MCF 10A (cell line): ENCODE measurements around the gene ANKRD28. TPM values are rescaled to one million over a fixed set of nuclear protein-coding genes. Genes with fewer than 3 reads are reported as not detected.
A peak's percentile ranks its signal among the peaks of the same experiment; 100 is the strongest.

Experiments
- BruUV-seq: library from RNA; stranded (reverse); fragments of 400-500 nt; replicated peaks from 2 replicates; lab custom pipeline; 2021; lab: Mats Ljungman, UMichigan
- CTCF ChIA-PET: fragments of 300-600 bp; sonication (Branson Sonifier 250); formaldehyde crosslinking; extraction: SDS; loops from one replicate; lab custom pipeline; 2021; ENCODE audit warnings: antibody characterized with exemption, inconsistent platforms; lab: Yijun Ruan, JAX
- POLR2A ChIA-PET: fragments of 300-600, 350-650 bp; sonication (Branson Sonifier 250); formaldehyde crosslinking; extraction: SDS; loops from one replicate; lab custom pipeline; 2020; ENCODE audit warnings: antibody characterized with exemption, inconsistent platforms; lab: Yijun Ruan, JAX
- DNase-seq: peaks from one replicate; pipeline ENCODE4 v3.0.0-alpha.2; 2018; ENCODE audit not compliant: unreplicated experiment
- H3K27ac Mint-ChIP-seq: one replicate; pipeline ENCODE4 v1.8.0; 2022; ENCODE audit warnings: mild to moderate bottlenecking, low read depth, mixed read lengths; ENCODE audit not compliant: unreplicated experiment
- H3K27me3 Mint-ChIP-seq: one replicate; pipeline ENCODE4 v1.8.0; 2022; ENCODE audit warnings: mixed read lengths; ENCODE audit not compliant: insufficient read depth, unreplicated experiment
- H3K36me3 Mint-ChIP-seq: one replicate; pipeline ENCODE4 v1.8.0; 2022; ENCODE audit warnings: mild to moderate bottlenecking, moderate library complexity, mixed read lengths; ENCODE audit not compliant: insufficient read depth, unreplicated experiment
- H3K4me1 Mint-ChIP-seq: one replicate; pipeline ENCODE4 v1.8.0; 2022; ENCODE audit warnings: mixed read lengths; ENCODE audit not compliant: insufficient read depth, unreplicated experiment
- H3K4me3 Mint-ChIP-seq: one replicate; pipeline ENCODE4 v1.8.0; 2022; ENCODE audit warnings: mild to moderate bottlenecking, moderate library complexity, mixed read lengths; ENCODE audit not compliant: unreplicated experiment
- H3K9me3 Mint-ChIP-seq: one replicate; pipeline ENCODE4 v1.8.0; 2022; ENCODE audit warnings: mixed read lengths; ENCODE audit not compliant: unreplicated experiment
- intact Hi-C: fragments of 100-400 bp; cut with micrococcal nuclease; formaldehyde crosslinking; loops from 2 replicates; pipeline ENCODE4 v1.14.1; 2022
- total RNA-seq: library from RNA; stranded (reverse); gene quantifications from 2 replicates; pipeline ENCODE4 v1.2.3, GENCODE V29; 2022
- TF ChIP-seq, protein P1 (sequence below): fragments of 200-600 bp; IDR thresholded peaks from one replicate; pipeline ENCODE4 v1.8.0; 2022; ENCODE audit warnings: antibody characterized with exemption, mild to moderate bottlenecking; ENCODE audit not compliant: unreplicated experiment

The ANKRD28 gene
- total RNA-seq, 1 experiment from 2014 or later: 79.0 TPM

- intact Hi-C loops: no loop called here
- no peak overlapping the region for H3K4me3 Mint-ChIP-seq
- ChIA-PET CTCF (interaction anchor here (0.5 to 1.1 kb wide), 9 partner anchors 9 to 745 kb away, joined by 3 to 5 read pairs (median 3); no protein-coding TSS in a partner anchor), POLR2A (interaction anchor here (0.8 to 3.2 kb wide), 9 partner anchors 9 to 600 kb away, joined by 3 to 24 read pairs (median 5); partner anchors contain the start of genes ANKRD28, CAPN7, DPH3 and OXNAD1)
- peak overlapping the region; percentile 81 for H3K27ac Mint-ChIP-seq
- H3K36me3 Mint-ChIP-seq: no peaks in the 10 kb centered on the region
- DNase-seq: peak; percentile 75
- BruUV-seq: no TSS peak
- H3K9me3 Mint-ChIP-seq: no peaks in the 10 kb centered on the region
- TF ChIP-seq, protein P1, sequence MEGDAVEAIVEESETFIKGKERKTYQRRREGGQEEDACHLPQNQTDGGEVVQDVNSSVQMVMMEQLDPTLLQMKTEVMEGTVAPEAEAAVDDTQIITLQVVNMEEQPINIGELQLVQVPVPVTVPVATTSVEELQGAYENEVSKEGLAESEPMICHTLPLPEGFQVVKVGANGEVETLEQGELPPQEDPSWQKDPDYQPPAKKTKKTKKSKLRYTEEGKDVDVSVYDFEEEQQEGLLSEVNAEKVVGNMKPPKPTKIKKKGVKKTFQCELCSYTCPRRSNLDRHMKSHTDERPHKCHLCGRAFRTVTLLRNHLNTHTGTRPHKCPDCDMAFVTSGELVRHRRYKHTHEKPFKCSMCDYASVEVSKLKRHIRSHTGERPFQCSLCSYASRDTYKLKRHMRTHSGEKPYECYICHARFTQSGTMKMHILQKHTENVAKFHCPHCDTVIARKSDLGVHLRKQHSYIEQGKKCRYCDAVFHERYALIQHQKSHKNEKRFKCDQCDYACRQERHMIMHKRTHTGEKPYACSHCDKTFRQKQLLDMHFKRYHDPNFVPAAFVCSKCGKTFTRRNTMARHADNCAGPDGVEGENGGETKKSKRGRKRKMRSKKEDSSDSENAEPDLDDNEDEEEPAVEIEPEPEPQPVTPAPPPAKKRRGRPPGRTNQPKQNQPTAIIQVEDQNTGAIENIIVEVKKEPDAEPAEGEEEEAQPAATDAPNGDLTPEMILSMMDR: no peak
- H3K27me3 Mint-ChIP-seq: no peaks in the 10 kb centered on the region
- H3K4me1 Mint-ChIP-seq: peaks cover 23% of the 10 kb centered on the region
Measured at GRCh38 chr3:15805756-15806266, 8.0 kb upstream of the ANKRD28 start.

- Mint-ChIP-seq H3K27ac (no peak overlapping the region), H3K4me3 (no peak overlapping the region)
Measured at GRCh38 chr3:15804553-15805095, 6.8 kb upstream of the ANKRD28 start.

DNA sequence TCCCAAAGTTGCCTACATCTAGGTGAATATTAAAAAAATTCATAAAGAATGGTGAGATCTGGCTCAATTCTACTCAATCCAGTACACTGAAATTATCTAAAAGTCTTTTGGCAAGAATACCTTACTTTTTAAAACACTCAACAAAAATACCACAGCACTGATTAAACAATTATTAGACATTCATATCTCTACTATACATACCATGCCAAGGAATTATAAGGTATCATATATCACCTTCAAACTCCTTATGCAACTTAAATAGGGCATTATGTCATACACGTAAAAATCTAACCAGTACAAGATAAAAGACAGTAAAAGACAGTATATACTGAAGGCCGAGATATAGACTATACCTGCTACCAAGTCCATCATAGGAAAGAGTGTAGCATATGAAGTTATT lies 6.1 kb upstream of the ANKRD28 start:
- intact Hi-C loops: no loop called here
- Mint-ChIP-seq H3K4me1 (peaks cover 34% of the 10 kb centered on the region), H3K27me3 (no peaks in the 10 kb centered on the region), H3K27ac (no peak overlapping the region), H3K4me3 (no peak overlapping the region), H3K36me3 (no peaks in the 10 kb centered on the region), H3K9me3 (no peaks in the 10 kb centered on the region)
- TF ChIP-seq, protein P1: no peak
- CTCF ChIA-PET: no interaction called here
- no TSS peak for BruUV-seq
- POLR2A ChIA-PET: no interaction called here
- no peak for DNase-seq

More at GRCh38 chr3:15804553-15805095, 6.8 kb upstream of the ANKRD28 start:
- no TSS peak for BruUV-seq
- peaks cover 30% of the 10 kb centered on the region for H3K4me1 Mint-ChIP-seq
- intact Hi-C loops: no loop called here
- H3K9me3 Mint-ChIP-seq: no peaks in the 10 kb centered on the region
- H3K27me3 Mint-ChIP-seq: no peaks in the 10 kb centered on the region
- no peak for DNase-seq
- TF ChIP-seq, protein P1: no peak
- no peaks in the 10 kb centered on the region for H3K36me3 Mint-ChIP-seq
- CTCF ChIA-PET: no interaction called here
- POLR2A ChIA-PET: interaction anchor here (1.2 to 3.2 kb wide), 4 partner anchors 8 to 599 kb away, joined by 3 to 24 read pairs (median 13); partner anchors contain the start of genes ANKRD28, CAPN7, DPH3 and OXNAD1

DNA sequence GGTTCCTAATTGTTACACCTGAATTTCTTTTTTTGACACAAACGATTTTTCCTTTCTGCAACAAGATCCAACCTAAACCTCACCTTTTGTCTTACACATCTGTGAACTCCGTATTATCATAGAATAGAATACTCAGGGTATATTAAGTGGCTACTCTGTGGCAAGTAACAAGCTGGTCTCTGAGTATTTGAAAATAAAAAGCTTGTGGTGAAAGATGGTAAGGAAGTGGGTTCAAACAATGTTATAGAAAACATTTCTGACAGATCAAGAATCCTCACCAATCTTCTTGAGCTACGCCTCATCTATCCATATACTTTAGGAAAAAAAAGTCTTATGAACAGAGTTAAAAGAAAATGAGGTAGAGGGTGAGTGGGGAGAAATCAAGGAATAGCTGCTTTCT lies 3.5 kb upstream of the ANKRD28 start:
- Mint-ChIP-seq H3K27me3 (no peaks in the 10 kb centered on the region), H3K4me3 (no peak overlapping the region), H3K36me3 (peaks cover 6% of the 10 kb centered on the region), H3K9me3 (no peaks in the 10 kb centered on the region), H3K27ac (no peak overlapping the region), H3K4me1 (peaks cover 33% of the 10 kb centered on the region)
- ChIA-PET CTCF (interaction anchor here (0.5 to 3.1 kb wide), 8 partner anchors 11 to 681 kb away, joined by 3 to 22 read pairs (median 3); partner anchors contain the start of genes DPH3 and OXNAD1), POLR2A (interaction anchor here (0.7 to 12.3 kb wide), 8 partner anchors 10 to 289 kb away, joined by 3 to 293 read pairs (median 6); no protein-coding TSS in a partner anchor)
- intact Hi-C loops: no loop called here
- TF ChIP-seq, protein P1: no peak
- DNase-seq: no peak
- BruUV-seq: no TSS peak
